HepG2 (cell line): ENCODE results near the gene MED9. TPM values are rescaled to one million over a fixed set of nuclear protein-coding genes. Genes with fewer than 3 reads are reported as not detected.

Experiments used
- ATAC-seq: fragments of 200-7000 bp; cut with Tn5 transposase; 3 replicates; pipeline ENCODE4 v1.9.1; 2020; ENCODE audit warnings: mild to moderate bottlenecking, moderate library complexity
- BruUV-seq: library from RNA; stranded (reverse); fragments of 400-500 nt; replicated peaks from 2 replicates; lab custom pipeline; 2021; lab: Mats Ljungman, UMichigan
- CTCF ChIA-PET: fragments of 300-600 bp; formaldehyde crosslinking; extraction: SDS; loops from one replicate; lab custom pipeline; 2021; ENCODE audit warnings: low total read pairs, inconsistent platforms, low intra/inter-chr PET ratio; lab: Yijun Ruan, JAX
- POLR2A ChIA-PET: fragments of 350-600 bp; sonication (Branson Sonifier 250); formaldehyde crosslinking; loops from one replicate; lab custom pipeline; 2020; ENCODE audit warnings: antibody characterized with exemption, inconsistent platforms; lab: Yijun Ruan, JAX
- DNase-seq: peaks from one replicate; pipeline ENCODE4 v3.0.0-alpha.2; 2015; ENCODE audit warnings: low spot score
- FAIRE-seq: peaks from 3 replicates; lab custom pipeline; 2011; peaks lifted over from hg19 to GRCh38; lab: Jason Lieb, UNC
- H2AFZ ChIP-seq: one replicate; pipeline ENCODE4 v1.6.1; 2011; ENCODE audit warnings: low read length, inconsistent platforms
- H3K27ac ChIP-seq: fragments of 300-600 bp; 3 replicates; pipeline ENCODE4 v1.8.0; 2011; ENCODE audit warnings: mixed run types, mild to moderate bottlenecking, mixed read lengths, low read length, inconsistent platforms; ENCODE audit not compliant: insufficient read depth; ENCODE audit errors: extremely low read length
- H3K27me3 ChIP-seq, 2 experiments: fragments of 200-600 bp in 1 of 2; 2 replicates in 1 of 2; 3 replicates in 1 of 2; pipeline versions ENCODE4 v1.6.0 to v1.8.0; 2011; ENCODE audit warnings: low read length in 2 of 2, mild to moderate bottlenecking in 2 of 2, moderate library complexity in 2 of 2, inconsistent platforms in 1 of 2; ENCODE audit not compliant: insufficient read depth in 2 of 2, control insufficient read depth in 1 of 2
- H3K36me3 ChIP-seq, 2 experiments: fragments of 200-600 bp in 1 of 2; replicated peaks in 1 of 2; 2 replicates in 1 of 2; 3 replicates in 1 of 2; pipeline versions ENCODE4 v1.5.1 to v1.8.0; 2011; ENCODE audit warnings: low read length in 2 of 2, inconsistent platforms in 1 of 2; ENCODE audit not compliant: insufficient read depth in 2 of 2, control insufficient read depth in 1 of 2
- H3K4me1 ChIP-seq: 2 replicates; pipeline ENCODE4 v1.5.1; 2012; ENCODE audit warnings: low read length, inconsistent platforms; ENCODE audit not compliant: insufficient read depth
- H3K4me2 ChIP-seq: 2 replicates; pipeline ENCODE4 v1.6.0; 2011; ENCODE audit warnings: low read depth, low read length, inconsistent platforms
- H3K4me3 ChIP-seq, 3 experiments: fragments of 200-600 bp in 1 of 3; sonication (generic), shearing (Covaris generic) in 1 of 3; replicated peaks in 1 of 3; 2 replicates each; pipeline ENCODE4 v1.5.1; 2011 to 2016; ENCODE audit warnings: low read length in 3 of 3, inconsistent platforms in 2 of 3, low read depth in 2 of 3, mild to moderate bottlenecking in 2 of 3, control low read depth in 1 of 3, mixed read lengths in 1 of 3; ENCODE audit not compliant: insufficient read depth in 1 of 3
- H3K79me2 ChIP-seq: one replicate; pipeline ENCODE4 v1.6.1; 2011; ENCODE audit warnings: low read length, inconsistent platforms; ENCODE audit not compliant: insufficient read depth
- H3K9ac ChIP-seq: 2 replicates; pipeline ENCODE4 v1.6.0; 2011; ENCODE audit warnings: mild to moderate bottlenecking, low read depth, low read length, inconsistent platforms; ENCODE audit not compliant: insufficient read depth
- H3K9me3 ChIP-seq: 2 replicates; pipeline ENCODE4 v1.5.1; 2012; ENCODE audit warnings: mild to moderate bottlenecking, low read length
- H4K20me1 ChIP-seq: 2 replicates; pipeline ENCODE4 v1.6.0; 2011; ENCODE audit warnings: inconsistent platforms, mild to moderate bottlenecking, low read length, moderate library complexity; ENCODE audit not compliant: insufficient read depth
- AHR ChIP-seq: IDR thresholded peaks from 2 replicates; pipeline ENCODE4 v1.6.1; 2018; ENCODE audit warnings: missing genetic modification reagents, missing compliant biosample characterization
- FIP1L1 ChIP-seq: fragments of 200-400 bp; formaldehyde crosslinking; IDR thresholded peaks from 2 replicates; pipeline ENCODE4 v1.6.1; 2018; ENCODE audit warnings: low read depth, mild to moderate bottlenecking, low read length, moderate library complexity, borderline replicate concordance; ENCODE audit not compliant: insufficient read depth
- FOXM1 ChIP-seq: sonication (generic); formaldehyde crosslinking; IDR thresholded peaks from 2 replicates; pipeline ENCODE4 v1.5.0; 2020; ENCODE audit warnings: missing genetic modification reagents
- HIVEP1 ChIP-seq: sonication (generic); formaldehyde crosslinking; IDR thresholded peaks from 2 replicates; pipeline ENCODE4 v1.4.0; 2020; ENCODE audit warnings: mild to moderate bottlenecking, missing genetic modification reagents
- MAFF ChIP-seq: IDR thresholded peaks from 2 replicates; pipeline ENCODE4 v1.6.1; 2011; ENCODE audit warnings: low read depth, low read length, improper control_type of control experiment
- SETDB1 ChIP-seq: sonication (generic); formaldehyde crosslinking; IDR thresholded peaks from 2 replicates; pipeline ENCODE4 v1.5.1; 2020; ENCODE audit warnings: missing genetic modification reagents, mild to moderate bottlenecking, borderline replicate concordance
- TRAFD1 ChIP-seq: sonication (generic); formaldehyde crosslinking; IDR thresholded peaks from 2 replicates; pipeline ENCODE4 v1.5.1; 2020; ENCODE audit warnings: missing genetic modification reagents, mild to moderate bottlenecking, borderline replicate concordance
- ZNF230 ChIP-seq: sonication (generic); formaldehyde crosslinking; IDR thresholded peaks from 2 replicates; pipeline ENCODE4 v1.4.0; 2020; ENCODE audit warnings: mild to moderate bottlenecking, missing genetic modification reagents
- ZNF446 ChIP-seq: sonication (generic); formaldehyde crosslinking; IDR thresholded peaks from 2 replicates; pipeline ENCODE4 v1.5.0; 2020; ENCODE audit warnings: mild to moderate bottlenecking, missing genetic modification reagents
- ZNF451 ChIP-seq: sonication (generic); formaldehyde crosslinking; IDR thresholded peaks from 2 replicates; pipeline ENCODE4 v1.5.0; 2020; ENCODE audit warnings: mild to moderate bottlenecking, missing genetic modification reagents
- ZNF556 ChIP-seq: sonication (generic); formaldehyde crosslinking; IDR thresholded peaks from 2 replicates; pipeline ENCODE4 v1.4.0; 2020; ENCODE audit warnings: mild to moderate bottlenecking, missing genetic modification reagents, borderline replicate concordance
- ZNF737 ChIP-seq: sonication (generic); formaldehyde crosslinking; IDR thresholded peaks from 2 replicates; pipeline ENCODE4 v1.5.0; 2020; ENCODE audit warnings: missing genetic modification reagents, mild to moderate bottlenecking, borderline replicate concordance
- ZNF777 ChIP-seq: sonication (generic); formaldehyde crosslinking; IDR thresholded peaks from 2 replicates; pipeline ENCODE4 v1.4.0; 2020; ENCODE audit warnings: missing genetic modification reagents
- ZXDC ChIP-seq: sonication (generic); formaldehyde crosslinking; IDR thresholded peaks from 2 replicates; pipeline ENCODE4 v1.5.0; 2020; ENCODE audit warnings: mild to moderate bottlenecking, missing genetic modification reagents
- WGBS: methylation state at CpG from one replicate; pipeline ENCODE4 v1.1.6; 2017; ENCODE audit warnings: low lambda C conversion rate; 5-methylcytosine and 5-hydroxymethylcytosine counted together
- in situ Hi-C: cut with HindIII; loops from 2 replicates; pipeline ENCODE4 v1.10.0; 2017; ENCODE audit warnings: low pct_unique_long_range_greater_than_20kb; ENCODE audit not compliant: extremely low pct_ligation_motif_present
- intact Hi-C: fragments of 100-400 bp; cut with micrococcal nuclease; formaldehyde crosslinking; loops from one replicate; pipeline ENCODE4 v1.10.0; 2022; ENCODE audit not compliant: unreplicated experiment
- polyA plus RNA-seq, 8 experiments: library from polyadenylated mRNA; depleted of rRNA in 3 of 8; stranded (reverse) in 7 of 8; unstranded in 1 of 8; fragments of >200 nt; fragmentation: Illumina TruSeq in 4 of 8; extraction: Trizol in 4 of 8; gene quantifications; 2 replicates each; pipeline versions ENCODE4 v1.2.1 to v1.2.3, GENCODE V29; 2011 to 2016; ENCODE audit warnings: low read depth in 4 of 8, missing spikeins in 1 of 8, mixed read lengths in 1 of 8; ENCODE audit not compliant: insufficient read depth in 1 of 8
- total RNA-seq, 5 experiments: library from RNA; depleted of rRNA; stranded (reverse); fragments of >200 nt; fragmentation: Illumina TruSeq; extraction: Trizol; gene quantifications; 2 replicates each; pipeline ENCODE4 v1.2.3, GENCODE V29; 2016; ENCODE audit warnings: low read depth in 1 of 5

The MED9 gene
- total and polyA plus RNA-seq, 2 of the 13 experiments (the other 11 are each of a cell fraction or from before 2014, with no cell fraction given) = 11.9 to 15.1 TPM

GRCh38 chr17:17505610-17506171 lies 28.9 kb downstream of the MED9 start:
- DNase-seq = no peak
- ATAC-seq = no peak
- Histone ChIP-seq H3K4me3 (no peak overlapping the region), H3K9ac (no peak overlapping the region), H3K4me1 (no peaks in the 10 kb centered on the region), H3K27me3 (peaks cover 0 to 19% of the 10 kb centered on the region in 2 experiments; a peak in 2 of 5 replicates), H3K4me2 (no peak overlapping the region), H3K27ac (no peak overlapping the region), H2AFZ (no peak overlapping the region), H3K79me2 (no peaks in the 10 kb centered on the region), H4K20me1 (no peaks in the 10 kb centered on the region), H3K36me3 (no peaks in the 10 kb centered on the region), H3K9me3 (no peaks in the 10 kb centered on the region)
- FAIRE-seq = no peak
- CTCF ChIA-PET = no interaction called here
- intact Hi-C loops = no loop called here
- POLR2A ChIA-PET = interaction anchor here (1.0 kb wide), 1 partner anchor 33 kb away, joined by 3 read pairs; no protein-coding TSS in a partner anchor
- WGBS = 94% methylated on average over 7 of the region's 22 CpGs
- TF ChIP-seq TRAFD1 = no peak
- no peak for TF ChIP-seq AHR (CRISPR knock-in tag)
- TF ChIP-seq MAFF = no peak
- TF ChIP-seq FOXM1 = no peak
- no peak for TF ChIP-seq FIP1L1
- TF ChIP-seq SETDB1 (CRISPR knock-in tag) = no peak
- TF ChIP-seq ZNF451 (CRISPR knock-in tag) = no peak
- TF ChIP-seq ZNF556 (CRISPR knock-in tag) = no peak
- TF ChIP-seq HIVEP1 = no peak
- TF ChIP-seq ZXDC (CRISPR knock-in tag) = no peak
- TF ChIP-seq ZNF777 (CRISPR knock-in tag) = no peak
- TF ChIP-seq ZNF737 (CRISPR knock-in tag) = no peak
- TF ChIP-seq ZNF446 = no peak
- no peak for TF ChIP-seq ZNF230 (CRISPR knock-in tag)
- no TSS peak for BruUV-seq
- in situ Hi-C loops = loop anchor here (5.0 to 10.0 kb wide), 2 partner anchors 62 to 139 kb away; no protein-coding TSS in a partner anchor
